Measurements from ENCODE around the gene ENPP1. TPM values are rescaled to one million over a fixed set of nuclear protein-coding genes. Genes with fewer than 3 reads are reported as not detected.
A peak's percentile ranks its signal among the peaks of the same experiment; 100 is the strongest.
"Not testable (repeated sequence)": the region's sequence is repeated elsewhere in the genome, so short reads cannot be mapped to it uniquely, and the experiment has no call there.

Gene ENPP1
- polyA plus RNA-seq, 6 donors from 2014 or later = 0.33 to 1.3 (median 0.75) TPM; not detected in 1

GRCh38 chr6:131876545-131876944, 68.7 kb downstream of the ENPP1 start:
- DNase-seq = no peak
- peak overlapping the region in 1 of 6 donors; percentile 15 for H3K27ac Mint-ChIP-seq
- no peaks in the 10 kb centered on the region for H3K4me1 Mint-ChIP-seq
- no peaks in the 10 kb centered on the region for H3K9me3 Mint-ChIP-seq
- H3K4me3 Mint-ChIP-seq = no peak overlapping the region
- peaks cover 0 to 2% (median 0%) of the 10 kb centered on the region in 3 donors for H3K27me3 Mint-ChIP-seq
- ATAC-seq (ENCODE audit: low read depth in 2 of 2) = no peak
- no peaks in the 10 kb centered on the region for H3K36me3 Mint-ChIP-seq

- Mint-ChIP-seq H3K36me3 (no peaks in the 10 kb centered on the region), H3K27me3 (no peaks in the 10 kb centered on the region), H3K9me3 (no peaks in the 10 kb centered on the region), H3K4me1 (no peaks in the 10 kb centered on the region), H3K4me3 (no peak overlapping the region), H3K27ac (no peak overlapping the region)
- no peak for DNase-seq
- ATAC-seq (ENCODE audit: low read depth in 2 of 2) = no peak
These were observed 70.4 kb downstream of the ENPP1 start for GRCh38 chr6:131877999-131878789.

- Mint-ChIP-seq H3K4me3 (no peak overlapping the region), H3K27me3 (peaks cover 0 to 7% (median 0%) of the 10 kb centered on the region in 3 donors), H3K4me1 (no peaks in the 10 kb centered on the region), H3K36me3 (no peaks in the 10 kb centered on the region), H3K9me3 (no peaks in the 10 kb centered on the region), H3K27ac (no peak overlapping the region)
- ATAC-seq (ENCODE audit: low read depth in 2 of 2) (no peak), DNase-seq (no peak)
These were observed 75.2 kb downstream of the ENPP1 start for GRCh38 chr6:131883016-131883415.

GRCh38 chr6:131885237-131885636, 77.4 kb downstream of the ENPP1 start:
- ATAC-seq (ENCODE audit: low read depth in 2 of 2) = no peak
- no peaks in the 10 kb centered on the region for H3K36me3 Mint-ChIP-seq

GRCh38 chr6:131886517-131886916, 78.7 kb downstream of the ENPP1 start:
- Mint-ChIP-seq H3K27me3 (peaks cover 0 to 19% (median 0%) of the 10 kb centered on the region in 3 donors), H3K4me3 (no peak overlapping the region), H3K36me3 (no peaks in the 10 kb centered on the region), H3K27ac (no peak overlapping the region), H3K9me3 (peaks cover 0 to 4% (median 0%) of the 10 kb centered on the region in 7 donors), H3K4me1 (no peaks in the 10 kb centered on the region)
- DNase-seq (no peak), ATAC-seq (ENCODE audit: low read depth in 2 of 2) (no peak)

More at GRCh38 chr6:131885237-131885636, 77.4 kb downstream of the ENPP1 start:
- Mint-ChIP-seq H3K4me3 (no peak overlapping the region), H3K27me3 (peaks cover 0 to 18% (median 0%) of the 10 kb centered on the region in 3 donors), H3K27ac (no peak overlapping the region), H3K4me1 (no peaks in the 10 kb centered on the region), H3K9me3 (peaks cover 0 to 4% (median 0%) of the 10 kb centered on the region in 7 donors)
- no peak for DNase-seq

GRCh38 chr6:131890091-131890490, 82.3 kb downstream of the ENPP1 start:
- Mint-ChIP-seq H3K4me3 (no peak overlapping the region), H3K27me3 (peaks cover 10 to 16% (median 11%) of the 10 kb centered on the region in 3 donors), H3K27ac (no peak overlapping the region), H3K4me1 (no peaks in the 10 kb centered on the region), H3K36me3 (no peaks in the 10 kb centered on the region), H3K9me3 (peaks cover 0 to 4% (median 0%) of the 10 kb centered on the region in 7 donors)
- no peak for DNase-seq
- ATAC-seq (ENCODE audit: low read depth in 2 of 2) = no peak

GRCh38 chr6:131893198-131893597, 85.4 kb downstream of the ENPP1 start:
- ATAC-seq (ENCODE audit: low read depth in 2 of 2) = no peak
- DNase-seq = no peak
- Mint-ChIP-seq H3K4me1 (no peaks in the 10 kb centered on the region), H3K4me3 (no peak overlapping the region), H3K27ac (peak overlapping the region in 1 of 6 donors; percentile 62), H3K36me3 (peaks cover 0 to 8% of the 10 kb centered on the region in 2 donors), H3K27me3 (peaks cover 12 to 19% (median 14%) of the 10 kb centered on the region in 3 donors), H3K9me3 (peaks cover 5 to 13% (median 7%) of the 10 kb centered on the region in 7 donors)

GRCh38 chr6:131894493-131895424, 86.9 kb downstream of the ENPP1 start:
- H3K4me1 Mint-ChIP-seq = no peaks in the 10 kb centered on the region
- peaks cover 12 to 17% (median 14%) of the 10 kb centered on the region in 3 donors for H3K27me3 Mint-ChIP-seq
- peaks cover 0 to 11% of the 10 kb centered on the region in 2 donors for H3K36me3 Mint-ChIP-seq
- peaks cover 6 to 19% (median 10%) of the 10 kb centered on the region in 7 donors for H3K9me3 Mint-ChIP-seq
- no peak overlapping the region for H3K4me3 Mint-ChIP-seq
- H3K27ac Mint-ChIP-seq = no peak overlapping the region
- ATAC-seq (ENCODE audit: low read depth in 2 of 2) (no peak), DNase-seq (no peak)

- no peak for ATAC-seq (ENCODE audit: low read depth in 2 of 2)
- peaks cover 4 to 24% (median 10%) of the 10 kb centered on the region in 7 donors for H3K9me3 Mint-ChIP-seq
- no peak for DNase-seq
- H3K4me1 Mint-ChIP-seq = peaks cover 6 to 8% (median 7%) of the 10 kb centered on the region in 3 donors
- H3K36me3 Mint-ChIP-seq = peaks cover 0 to 11% of the 10 kb centered on the region in 2 donors
- H3K27ac Mint-ChIP-seq = no peak overlapping the region
- H3K4me3 Mint-ChIP-seq = no peak overlapping the region
- H3K27me3 Mint-ChIP-seq = peaks cover 12 to 17% (median 14%) of the 10 kb centered on the region in 3 donors
These were observed 89.2 kb downstream of the ENPP1 start for GRCh38 chr6:131897050-131897435.

- no peak for ATAC-seq (ENCODE audit: low read depth in 2 of 2)
- peaks cover 6 to 8% (median 7%) of the 10 kb centered on the region in 3 donors for H3K4me1 Mint-ChIP-seq
- H3K4me3 Mint-ChIP-seq = no peak overlapping the region
- DNase-seq = no peak
- peak overlapping the region in 1 of 6 donors; percentile 49 for H3K27ac Mint-ChIP-seq
- H3K27me3 Mint-ChIP-seq = peaks cover 16 to 19% (median 17%) of the 10 kb centered on the region in 3 donors
- H3K9me3 Mint-ChIP-seq = peaks cover 4 to 24% (median 10%) of the 10 kb centered on the region in 7 donors
- peaks cover 0 to 11% of the 10 kb centered on the region in 2 donors for H3K36me3 Mint-ChIP-seq
These were observed 89.8 kb downstream of the ENPP1 start for GRCh38 chr6:131897621-131898020.

GRCh38 chr6:131898718-131899117, 90.9 kb downstream of the ENPP1 start:
- H3K9me3 Mint-ChIP-seq = peaks cover 4 to 24% (median 10%) of the 10 kb centered on the region in 7 donors
- peaks cover 0 to 11% of the 10 kb centered on the region in 2 donors for H3K36me3 Mint-ChIP-seq

GRCh38 chr6:131900231-131900630, 92.4 kb downstream of the ENPP1 start:
- peak; percentile 62 to 79 for ATAC-seq (ENCODE audit: low read depth in 2 of 2)
- H3K4me3 Mint-ChIP-seq = peak overlapping the region in 1 of 8 donors; percentile 30
- peaks cover 4 to 24% (median 10%) of the 10 kb centered on the region in 7 donors for H3K9me3 Mint-ChIP-seq
- H3K4me1 Mint-ChIP-seq = peaks cover 6 to 8% (median 7%) of the 10 kb centered on the region in 3 donors
- peaks cover 0 to 11% of the 10 kb centered on the region in 2 donors for H3K36me3 Mint-ChIP-seq
- no peak for DNase-seq
- peak overlapping the region in 2 of 6 donors; percentile 26 to 29 for H3K27ac Mint-ChIP-seq
- H3K27me3 Mint-ChIP-seq = peaks cover 13 to 42% (median 29%) of the 10 kb centered on the region in 3 donors

More at GRCh38 chr6:131898718-131899117, 90.9 kb downstream of the ENPP1 start:
- peaks cover 6 to 8% (median 7%) of the 10 kb centered on the region in 3 donors for H3K4me1 Mint-ChIP-seq
- peak overlapping the region in 1 of 6 donors; percentile 20 for H3K27ac Mint-ChIP-seq
- no peak for ATAC-seq (ENCODE audit: low read depth in 2 of 2)
- no peak for DNase-seq
- H3K4me3 Mint-ChIP-seq = no peak overlapping the region
- peaks cover 15 to 28% (median 27%) of the 10 kb centered on the region in 3 donors for H3K27me3 Mint-ChIP-seq

GRCh38 chr6:131901326-131901873, 93.6 kb downstream of the ENPP1 start:
- Mint-ChIP-seq H3K27ac (peak overlapping the region in 1 of 6 donors; percentile 56), H3K36me3 (peaks cover 0 to 11% of the 10 kb centered on the region in 2 donors), H3K27me3 (peaks cover 13 to 45% (median 32%) of the 10 kb centered on the region in 3 donors), H3K9me3 (peaks cover 4 to 24% (median 10%) of the 10 kb centered on the region in 7 donors)
- not testable (repeated sequence) for DNase-seq; H3K4me3 Mint-ChIP-seq; H3K4me1 Mint-ChIP-seq; ATAC-seq (ENCODE audit: low read depth in 2 of 2)
